GM21528 (cell line): Measurements from ENCODE around the gene CCDC9B.

ENCODE experiments used
- ATAC-seq: cut with Tn5 transposase; IDR thresholded peaks from one replicate; pipeline ENCODE4 v1.9.1; 2021; ENCODE audit warnings: mild to moderate bottlenecking, moderate library complexity; ENCODE audit not compliant: unreplicated experiment, low FRiP score

CCDC9B gene

DNA sequence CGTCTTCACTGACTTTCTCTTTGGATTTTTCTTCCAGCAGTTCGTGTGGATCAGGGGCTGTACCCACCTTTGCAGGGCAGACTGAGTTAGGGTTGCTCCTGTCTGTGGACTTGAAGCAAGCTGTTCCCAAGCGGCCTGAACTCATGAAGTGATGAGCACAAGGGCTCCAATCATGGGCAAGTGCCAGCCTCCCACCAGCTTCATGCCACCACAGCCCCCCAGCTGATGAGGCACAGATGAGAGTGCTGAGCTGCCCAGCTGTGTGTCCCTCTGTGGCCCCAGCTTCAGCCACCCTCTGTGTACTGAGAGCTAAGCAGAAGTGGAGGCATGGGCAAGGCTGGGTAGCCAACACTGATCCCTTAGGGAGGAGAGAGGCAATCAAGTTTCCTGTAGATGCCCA is 29.7 kb downstream of the CCDC9B start:
- no peak for ATAC-seq

DNA sequence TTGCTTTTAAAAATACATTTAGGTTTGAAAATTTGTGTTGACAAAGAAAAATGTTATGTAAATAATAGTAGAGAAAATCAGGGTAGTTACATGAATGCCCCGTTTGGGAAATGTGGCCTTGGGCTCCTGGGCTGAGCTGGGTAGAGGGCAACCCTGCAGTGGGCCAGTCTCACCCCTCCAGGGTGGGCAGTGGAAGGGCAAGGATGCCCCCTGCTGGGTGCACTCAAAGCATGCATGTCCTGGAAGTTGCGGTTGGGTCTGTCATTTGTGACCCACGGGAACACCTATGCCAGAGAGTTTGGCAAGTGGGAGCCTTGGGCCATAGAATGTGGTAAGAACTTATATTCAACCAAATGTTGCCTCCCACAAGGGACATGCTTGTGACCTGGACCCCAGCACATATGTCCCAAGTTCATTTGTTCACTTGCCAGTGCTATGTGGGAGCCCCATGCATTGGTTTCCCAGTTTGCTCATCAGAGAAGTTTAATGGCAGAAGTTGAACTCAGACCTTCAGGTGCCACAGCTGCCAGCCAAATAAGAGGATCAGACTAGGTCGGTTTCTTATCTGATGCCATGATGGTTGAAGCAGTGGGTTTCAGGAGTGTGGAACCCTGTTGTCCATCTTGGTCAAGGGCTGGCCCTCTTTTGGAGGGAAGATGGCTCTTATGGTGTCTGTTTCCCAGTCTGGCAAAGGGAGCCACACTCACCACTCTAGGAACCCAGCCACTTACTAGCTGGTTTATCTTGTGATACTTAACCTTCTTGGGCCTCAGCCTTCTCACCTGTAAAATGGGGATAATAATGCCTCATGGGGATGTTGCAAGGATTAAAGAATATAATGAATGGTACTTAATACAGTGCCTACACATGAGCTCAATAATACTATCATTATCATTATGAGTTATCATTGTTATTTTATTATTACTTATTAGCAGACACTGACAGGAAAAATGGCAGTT is 30.5 kb downstream of the CCDC9B start:
- no peak for ATAC-seq

- ATAC-seq, result no peak
Measured at GRCh38 chr15:40309344-40309862, 31.3 kb downstream of the CCDC9B start.

DNA sequence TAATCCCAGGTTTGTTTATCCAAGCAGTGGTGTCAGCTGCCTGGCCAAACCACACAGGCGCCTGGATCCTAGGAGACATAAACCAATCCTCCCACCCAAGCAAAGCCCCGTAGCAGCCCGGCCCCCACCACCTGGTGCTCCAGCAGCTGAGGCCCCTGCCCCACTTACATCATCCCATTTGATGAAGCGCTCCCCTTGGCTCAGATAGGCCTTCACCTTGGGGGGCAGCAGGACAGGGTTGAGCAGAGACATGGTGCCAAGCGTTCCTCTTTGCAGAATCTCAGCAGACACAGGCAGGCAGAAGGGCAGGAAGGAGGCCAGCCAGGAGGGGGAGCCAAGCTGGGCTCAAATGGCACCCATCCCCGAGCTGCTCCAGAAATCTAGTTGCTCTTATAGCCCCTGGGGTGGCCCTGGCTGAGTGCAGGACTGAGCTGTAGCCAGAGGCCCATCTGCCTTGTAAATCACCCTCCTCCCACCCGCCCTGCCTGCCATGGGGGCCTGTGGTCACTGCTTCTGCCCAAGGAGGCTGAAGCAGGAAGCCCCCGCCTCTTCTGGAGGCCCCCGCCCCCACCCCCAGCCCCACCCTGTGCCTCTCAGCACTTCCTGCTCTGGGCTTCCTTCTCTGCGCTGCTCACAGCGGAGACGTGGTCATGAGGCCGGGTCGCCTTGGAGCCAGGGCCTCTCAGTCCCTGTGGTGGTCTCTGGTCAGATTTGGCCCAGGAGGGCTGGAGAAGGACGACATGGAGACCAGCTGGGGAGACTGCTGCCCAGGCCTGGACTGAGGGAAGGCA is 33.1 kb downstream of the CCDC9B start, which contains the start of gene PLCB2:
TSS of gene PLCB2 (minus strand) at position 515 of the 791 bp plus-strand sequence. CDS start at position 252, 263 bp downstream.
- ATAC-seq, result peak; percentile 66

DNA sequence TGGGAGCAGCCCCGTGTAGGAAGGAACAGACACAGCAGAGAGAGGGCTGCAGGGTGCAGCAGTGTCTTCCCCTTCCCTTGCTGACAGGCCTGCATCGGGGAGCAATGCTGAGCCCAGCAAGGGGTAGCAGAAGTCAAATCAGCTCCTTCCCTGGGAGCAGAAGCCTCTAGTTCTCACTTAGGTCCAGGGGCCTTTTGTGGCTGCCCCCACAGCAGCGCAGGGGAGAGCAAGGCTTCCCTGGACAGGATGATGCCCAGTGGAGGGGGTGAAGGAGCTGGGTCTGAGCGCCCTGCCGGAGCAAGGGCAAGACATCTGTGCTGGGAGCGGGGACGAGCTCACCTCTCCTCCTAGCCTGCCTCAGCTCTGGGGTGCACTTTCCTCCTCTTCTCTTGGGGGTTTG is 33.8 kb downstream of the CCDC9B start:
- ATAC-seq, result no peak

GRCh38 chr15:40306371-40306770 is 34.4 kb downstream of the CCDC9B start:
- ATAC-seq, result no peak

- no peak for ATAC-seq
Measured at GRCh38 chr15:40305281-40305680, 35.5 kb downstream of the CCDC9B start.

DNA sequence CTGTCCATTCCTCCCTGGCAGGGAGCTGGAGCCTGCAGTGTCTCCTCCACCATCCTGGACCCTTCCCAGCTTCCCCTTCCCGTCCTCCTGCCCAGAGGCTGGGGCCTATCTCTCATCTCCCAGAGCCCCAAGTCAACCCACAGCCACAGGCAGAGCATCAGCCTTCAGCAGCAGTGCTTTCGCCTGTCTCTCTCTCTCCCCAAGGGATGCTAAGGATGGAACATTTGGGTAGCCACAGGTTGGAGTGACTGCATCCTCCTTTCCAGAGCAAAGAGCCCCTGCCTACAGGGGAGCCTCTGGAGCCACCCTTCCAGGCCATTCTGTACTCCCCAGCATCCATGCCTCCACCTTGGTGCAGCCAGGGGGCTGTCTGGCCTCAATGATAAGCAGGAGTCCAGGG is 37.2 kb downstream of the CCDC9B start:
- ATAC-seq, result no peak

DNA sequence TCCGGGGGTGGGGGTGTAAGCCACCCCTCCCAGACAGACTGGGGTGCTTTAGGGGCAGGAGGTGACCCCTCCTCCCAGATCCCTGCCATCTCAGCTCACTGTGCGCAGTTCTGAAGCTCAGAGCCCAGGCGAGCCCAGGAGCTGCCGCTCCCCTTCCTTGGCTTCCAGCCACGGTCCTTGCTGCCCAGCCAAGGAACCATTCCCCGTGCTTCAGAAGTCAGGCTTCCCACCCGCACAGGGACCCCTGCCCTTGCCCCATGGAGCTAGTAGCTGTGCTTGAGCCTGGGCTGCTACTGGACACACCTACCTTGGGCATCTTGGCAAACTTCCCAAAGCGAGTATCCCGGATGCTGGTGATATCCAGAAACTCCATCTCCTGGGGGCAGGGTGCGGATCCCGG is 37.8 kb downstream of the CCDC9B start:
- no peak for ATAC-seq

GRCh38 chr15:40302288-40302886 is 38.4 kb downstream of the CCDC9B start:
- ATAC-seq, result no peak

- ATAC-seq, result no peak
Measured at GRCh38 chr15:40301467-40302179, 39.1 kb downstream of the CCDC9B start.

- ATAC-seq, result no peak
Measured at GRCh38 chr15:40300771-40301170, 40.0 kb downstream of the CCDC9B start.

DNA sequence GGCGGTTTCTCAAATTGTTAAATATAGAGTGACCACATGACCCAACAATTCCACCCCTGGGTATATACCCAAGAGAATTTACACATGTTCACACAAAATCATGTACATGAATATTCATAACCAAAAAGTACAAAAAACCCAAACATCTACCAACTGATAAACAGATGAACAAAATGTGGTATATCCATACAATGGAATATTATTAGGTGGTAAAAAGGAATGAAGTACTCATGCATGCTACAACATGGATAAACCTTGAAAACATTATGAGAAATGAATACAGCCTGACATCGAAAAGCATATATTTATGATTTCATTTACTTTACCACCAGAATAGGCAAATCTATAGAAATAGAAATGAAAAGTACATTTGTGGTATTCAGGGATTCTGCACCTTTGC is 40.4 kb downstream of the CCDC9B start:
- ATAC-seq, result no peak

DNA sequence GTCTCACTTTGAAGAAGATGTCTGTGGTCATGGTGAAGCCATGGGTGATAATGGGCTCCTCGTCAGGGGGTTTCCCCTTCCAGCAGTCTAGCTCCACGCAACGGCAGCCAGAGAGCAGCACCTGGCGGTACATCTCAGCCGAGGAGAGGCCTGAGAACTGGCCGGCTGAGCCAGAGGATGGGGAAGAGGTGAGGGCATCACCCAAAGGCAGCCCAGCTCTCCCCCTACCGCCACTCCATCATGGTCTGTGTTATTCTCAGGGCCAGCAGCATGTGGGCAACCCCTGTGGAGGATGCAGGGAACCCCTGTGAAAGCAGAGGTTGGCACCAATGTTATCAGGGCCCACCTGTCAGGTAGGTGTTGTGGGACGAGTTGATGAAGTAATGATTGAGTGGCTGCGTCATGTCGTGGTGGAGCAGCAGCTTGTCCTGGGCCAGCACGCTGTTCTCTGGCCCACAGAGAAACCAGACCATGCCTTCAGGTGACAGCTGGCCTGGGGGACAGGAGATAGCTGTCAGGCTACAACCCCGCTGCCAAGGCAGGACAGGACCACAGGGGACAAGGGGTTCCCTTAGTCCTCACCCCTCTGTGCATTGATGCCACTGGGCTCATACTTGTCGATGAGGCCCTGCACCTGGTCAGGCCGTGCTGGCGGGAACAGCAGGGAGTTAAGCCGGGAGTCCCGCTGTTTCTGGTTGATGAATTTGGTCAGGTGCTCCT is 42.4 kb downstream of the CCDC9B start:
- no peak for ATAC-seq

GRCh38 chr15:40297356-40297755 is 43.4 kb downstream of the CCDC9B start:
- ATAC-seq, result no peak

DNA sequence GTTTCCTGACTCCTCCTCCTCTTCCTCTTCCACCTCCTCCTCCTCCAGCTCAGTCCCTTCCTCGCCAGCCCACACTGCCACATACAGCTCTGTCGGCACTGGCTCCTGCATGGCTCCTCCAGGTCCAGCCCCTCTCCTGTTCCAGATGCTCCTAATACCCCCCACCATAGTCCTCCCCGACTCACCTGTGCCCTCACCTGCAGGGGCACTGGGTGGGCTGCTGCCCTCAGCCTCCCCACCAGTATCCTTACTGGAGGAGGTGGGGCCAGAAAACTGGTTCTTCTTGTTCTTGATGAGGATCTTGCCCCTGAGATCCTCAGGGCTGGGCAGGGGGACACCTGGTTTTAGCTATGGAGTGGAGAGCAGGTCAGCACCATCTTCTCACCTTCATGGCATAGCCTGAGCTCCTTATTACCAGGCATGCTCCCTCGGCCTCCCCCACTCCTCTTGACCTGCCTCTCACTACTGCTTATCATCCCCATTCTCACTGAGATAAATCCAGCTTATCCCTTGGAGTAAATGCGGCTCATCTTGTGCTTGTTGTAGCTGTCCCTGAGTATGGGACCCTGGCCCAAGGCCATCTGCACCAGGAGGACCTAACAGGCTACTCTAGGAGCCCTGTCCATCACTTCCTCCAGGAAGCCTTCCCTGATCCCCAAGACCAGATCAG is 44.0 kb downstream of the CCDC9B start:
- no peak for ATAC-seq

- no peak for ATAC-seq
Measured at GRCh38 chr15:40295877-40296560, 44.7 kb downstream of the CCDC9B start.

GRCh38 chr15:40295297-40295696 is 45.4 kb downstream of the CCDC9B start:
- ATAC-seq, result no peak
